ENCODE measurements around the gene PCSK6.
A peak's percentile ranks its signal among the peaks of the same experiment; 100 is the strongest.

PCSK6 gene

DNA sequence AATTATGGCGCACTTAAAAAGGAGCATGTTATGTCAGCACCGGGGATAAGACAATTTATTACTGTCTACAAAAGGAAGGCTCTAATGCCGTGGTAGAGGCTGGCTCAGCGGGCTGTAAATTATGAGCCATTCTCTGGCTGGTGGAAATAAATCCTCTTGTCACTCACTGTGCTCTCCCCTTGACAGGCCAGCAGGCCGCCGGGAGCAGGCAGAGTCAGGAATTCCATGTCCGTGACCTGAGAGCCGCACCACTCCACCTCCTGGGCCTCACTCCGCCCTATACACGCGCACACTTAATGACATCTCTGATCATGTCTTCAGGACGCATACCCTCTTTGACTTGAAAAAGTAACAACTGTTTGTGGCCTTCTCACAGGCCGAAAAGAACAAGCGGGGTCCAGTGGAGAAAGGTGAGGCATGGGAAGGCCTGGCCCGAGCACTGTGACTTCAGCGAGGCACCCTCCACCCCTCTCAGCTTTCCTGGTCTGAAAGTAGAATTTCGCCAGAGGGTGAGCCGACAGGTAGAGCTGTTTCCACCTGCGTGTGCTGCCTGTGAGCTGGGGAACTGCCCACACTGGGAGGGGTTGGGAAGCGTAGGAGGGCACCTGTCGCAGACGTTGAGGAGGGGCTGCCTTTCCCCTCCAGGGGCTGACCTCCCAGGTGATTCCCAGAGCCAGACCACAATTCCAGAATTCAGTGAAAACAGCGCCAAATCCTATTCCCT, 13.2 kb upstream of the PCSK6 start:
- intact Hi-C loops (cut with DNase I) = no loop called here
- DNase-seq = peak in 6 of 42 donors; percentile 6 to 35 (median 18)

- DNase-seq = peak in 41 of 42 donors; percentile 55 to 89 (median 71)
- intact Hi-C loops (cut with DNase I) = no loop called here
Observed at GRCh38 chr15:101501703-101502373, 12.3 kb upstream of the PCSK6 start.

DNA sequence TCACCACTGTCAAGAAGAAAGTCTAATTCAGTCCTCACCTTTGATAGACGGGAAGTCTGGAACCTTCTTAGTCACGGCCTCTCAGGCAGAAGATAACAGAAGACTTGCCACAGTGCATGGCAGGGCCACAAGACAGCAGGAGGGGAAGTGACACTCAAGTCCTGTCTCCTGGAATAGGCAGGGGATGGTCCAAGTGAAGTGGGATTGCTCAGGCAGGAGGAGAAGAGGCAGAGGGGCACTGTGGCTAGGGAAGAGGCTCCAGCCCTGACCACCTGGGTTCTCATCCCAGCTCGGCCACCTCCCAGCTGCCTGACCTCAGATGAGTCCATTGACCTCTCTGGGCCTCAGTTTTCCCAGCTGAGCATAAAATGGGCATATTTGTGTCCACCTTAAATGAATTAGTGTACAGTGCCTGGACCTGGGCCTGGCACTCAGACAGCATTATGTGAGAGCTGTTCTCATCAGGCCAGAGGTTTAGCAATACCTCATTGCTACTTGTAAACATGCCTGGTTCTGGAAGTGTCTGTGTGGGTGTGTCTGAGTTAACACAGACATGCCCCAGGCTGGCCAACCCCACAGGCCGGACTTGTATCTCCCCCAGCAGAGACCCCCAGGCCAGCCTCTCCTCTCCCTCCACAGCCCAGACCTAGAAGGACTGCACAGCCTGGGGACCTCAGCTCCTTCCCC, 11.5 kb upstream of the PCSK6 start:
- intact Hi-C loops (cut with DNase I) = no loop called here
- DNase-seq = peak in 2 of 42 donors; percentile 29 to 40

DNA sequence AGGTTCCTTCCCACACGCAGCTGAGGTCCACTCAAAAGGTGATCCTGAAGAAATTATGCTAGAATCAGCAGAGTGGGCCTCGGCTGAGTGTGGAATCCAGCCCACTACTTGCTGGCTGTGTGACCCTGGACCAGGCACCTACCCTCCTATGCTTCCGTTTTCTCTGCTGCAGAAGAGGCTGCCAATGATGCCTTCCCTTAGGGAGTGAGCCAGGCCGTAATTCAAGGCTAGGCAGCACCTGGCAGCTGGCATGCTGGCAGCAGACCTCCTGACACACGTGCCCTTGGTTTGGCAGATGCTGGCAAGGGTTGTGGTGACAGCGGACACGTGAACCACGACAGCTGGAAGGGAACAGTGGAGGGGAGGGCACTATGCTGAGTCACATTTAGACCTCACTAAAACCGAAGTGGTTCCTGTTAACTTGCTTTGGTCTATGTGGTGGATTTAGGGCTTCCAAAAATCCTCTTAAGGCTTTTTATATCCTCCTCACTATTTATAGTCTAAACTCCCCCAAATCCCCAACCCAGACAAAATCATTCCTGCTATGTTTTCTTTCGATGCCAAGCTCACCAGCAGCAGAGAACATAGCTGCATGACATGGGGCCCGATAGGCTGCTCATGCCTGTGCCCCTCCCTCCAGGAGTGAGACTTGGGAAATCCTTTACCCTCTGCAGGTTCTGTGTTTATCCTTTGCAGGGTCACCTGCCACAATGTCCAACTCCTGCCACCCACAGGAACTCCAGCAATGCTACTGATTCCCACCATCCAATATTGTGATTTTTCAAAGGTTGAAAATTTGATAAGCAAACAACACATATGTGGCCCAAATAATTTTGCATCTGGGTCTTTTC, 10.6 kb upstream of the PCSK6 start:
- intact Hi-C loops (cut with DNase I) = loop anchor here (10.0 kb wide), 1 partner anchor 195 kb away; no protein-coding TSS in a partner anchor
- peak in 21 of 42 donors; percentile 42 to 79 (median 59) for DNase-seq

- intact Hi-C loops (cut with DNase I) = loop anchor here (10.0 kb wide), 1 partner anchor 194 kb away; no protein-coding TSS in a partner anchor
- DNase-seq = peak in 4 of 42 donors; percentile 16 to 44 (median 36)
Observed at GRCh38 chr15:101498717-101499480, 9.4 kb upstream of the PCSK6 start.

GRCh38 chr15:101498076-101498716, 8.7 kb upstream of the PCSK6 start:
- DNase-seq = peak in 2 of 42 donors; percentile 26 to 33
- intact Hi-C loops (cut with DNase I) = loop anchor here (10.0 kb wide), 1 partner anchor 193 kb away; no protein-coding TSS in a partner anchor

GRCh38 chr15:101497484-101498034, 8.1 kb upstream of the PCSK6 start:
- DNase-seq = peak in 1 of 42 donors; percentile 30
- intact Hi-C loops (cut with DNase I) = loop anchor here (10.0 kb wide), 1 partner anchor 193 kb away; no protein-coding TSS in a partner anchor

DNA sequence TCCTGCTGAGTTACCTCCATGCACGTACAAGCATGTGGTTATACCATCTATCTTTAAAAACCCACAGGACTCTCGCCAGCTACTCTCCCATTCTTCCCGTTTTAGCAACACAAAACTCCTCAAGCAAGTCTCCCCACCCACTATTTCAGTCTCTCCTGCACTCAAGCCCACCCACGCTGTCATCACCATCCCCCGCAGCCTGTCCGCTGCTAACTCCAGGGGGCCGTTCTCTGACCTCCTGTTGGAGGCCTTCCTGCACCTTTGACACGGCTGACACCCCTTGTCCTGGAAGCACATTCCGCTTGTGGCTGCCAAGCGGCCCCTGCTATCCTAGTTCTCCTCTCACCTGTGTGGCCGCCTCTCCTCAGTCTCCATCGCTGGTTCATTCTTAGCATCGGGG, 7.5 kb upstream of the PCSK6 start:
- DNase-seq = no peak
- intact Hi-C loops (cut with DNase I) = loop anchor here (10.0 kb wide), 1 partner anchor 192 kb away; no protein-coding TSS in a partner anchor

DNA sequence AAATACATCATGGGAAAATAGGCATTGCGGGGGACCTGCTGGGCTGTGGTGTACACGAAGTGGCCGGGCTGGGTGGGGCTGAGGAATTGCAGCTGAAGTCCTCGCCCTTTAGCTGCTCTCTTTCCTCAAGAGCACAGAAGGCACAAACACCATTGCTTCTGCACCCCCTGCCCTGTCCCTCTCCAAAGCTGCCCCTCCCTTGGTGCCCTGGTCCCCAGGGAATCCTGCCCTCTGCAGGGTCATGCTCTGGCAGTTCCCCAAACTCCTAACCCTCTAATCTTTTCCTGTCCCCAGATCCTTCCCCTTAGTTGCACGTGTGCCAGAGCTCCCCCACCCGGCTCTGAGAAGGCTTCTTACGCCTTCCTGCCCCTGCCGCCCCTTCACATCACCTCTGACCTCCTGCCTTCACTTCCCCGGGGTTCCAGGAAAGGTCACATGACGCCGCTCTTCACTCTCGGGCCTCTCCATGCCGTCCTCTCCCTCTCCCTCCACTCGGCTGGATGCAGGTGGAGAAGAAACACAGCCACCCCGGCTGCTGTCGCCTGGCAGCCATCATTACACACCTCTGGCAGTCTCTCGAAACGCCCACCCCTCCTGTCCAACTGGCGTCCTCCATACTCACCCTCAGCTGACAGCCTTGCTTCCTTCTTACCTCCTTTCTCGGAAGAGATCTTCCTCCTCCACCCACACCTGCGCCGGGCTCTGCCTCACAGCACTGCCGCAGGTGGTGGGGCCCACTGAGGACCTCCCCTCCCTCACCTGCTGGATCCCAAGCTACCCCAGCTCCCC, 6.9 kb upstream of the PCSK6 start:
- intact Hi-C loops (cut with DNase I) = loop anchor here (10.0 kb wide), 1 partner anchor 192 kb away; no protein-coding TSS in a partner anchor
- peak in 3 of 42 donors; percentile 19 to 38 (median 31) for DNase-seq

GRCh38 chr15:101495334-101496197, 6.1 kb upstream of the PCSK6 start:
- DNase-seq = peak in 3 of 42 donors; percentile 21 to 41 (median 32)
- intact Hi-C loops (cut with DNase I) = loop anchor here (10.0 kb wide), 1 partner anchor 191 kb away; no protein-coding TSS in a partner anchor

DNA sequence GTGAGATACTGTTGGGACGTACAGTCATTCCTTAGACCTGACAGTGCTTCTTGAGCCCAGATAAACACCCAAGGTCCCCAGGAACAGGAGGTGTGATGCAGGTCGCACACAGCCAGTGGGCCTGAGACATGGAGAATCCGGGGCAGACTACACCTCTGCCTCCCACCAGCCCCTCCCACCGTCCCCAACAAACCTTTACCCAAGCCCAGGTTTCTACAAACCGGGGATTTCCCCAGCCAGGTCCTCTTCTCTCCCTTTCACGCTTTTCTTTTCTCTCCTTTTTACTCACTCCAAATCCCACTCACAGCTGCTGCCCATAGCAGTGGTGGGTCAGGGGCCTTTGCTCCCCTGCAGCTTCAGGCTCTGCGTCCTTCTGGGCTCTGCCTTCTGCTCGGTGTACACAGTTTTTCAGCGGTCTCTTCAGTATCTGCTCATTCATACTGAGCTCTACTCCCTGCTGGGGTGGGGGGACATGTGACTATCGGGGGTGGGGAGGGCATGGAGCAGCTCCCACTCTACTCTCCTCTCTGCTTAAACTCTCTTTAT, 4.8 kb upstream of the PCSK6 start:
- intact Hi-C loops (cut with DNase I) = loop anchor here (10.0 kb wide), 1 partner anchor 190 kb away; no protein-coding TSS in a partner anchor
- DNase-seq = peak in 3 of 42 donors; percentile 22 to 42 (median 32)

- peak in 28 of 42 donors; percentile 52 to 80 (median 64) for DNase-seq
- intact Hi-C loops (cut with DNase I) = loop anchor here (10.0 kb wide), 1 partner anchor 188 kb away; no protein-coding TSS in a partner anchor
Observed at GRCh38 chr15:101492766-101493692, 3.5 kb upstream of the PCSK6 start.
